Measurements from ENCODE around the gene GPR55.

GPR55 gene

DNA sequence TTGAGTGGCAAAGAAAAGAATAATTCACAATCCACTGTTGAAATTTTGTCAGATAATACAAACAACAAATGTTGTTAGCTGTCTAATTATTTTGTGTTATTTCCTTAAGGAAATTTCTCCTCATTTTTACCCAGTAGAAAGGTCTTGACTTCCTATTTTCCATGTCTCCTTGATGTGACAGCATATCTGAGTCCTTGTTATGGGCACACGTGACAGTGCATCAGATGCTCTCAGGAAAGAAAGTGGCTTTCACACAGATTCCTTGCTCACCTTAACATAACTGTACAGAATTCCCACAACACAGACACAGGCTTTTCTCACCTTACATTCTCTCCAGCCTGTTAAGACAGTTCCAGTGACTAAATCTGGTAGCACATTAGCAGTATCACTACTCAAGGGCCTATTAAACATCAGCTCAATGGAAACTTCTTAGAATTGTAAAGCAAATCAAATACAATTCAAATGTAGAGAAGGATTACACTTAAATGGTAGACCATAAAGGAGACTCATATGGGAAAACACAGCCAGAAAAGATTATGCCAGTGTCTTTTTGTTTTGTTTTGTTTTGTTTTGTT lies 30.2 kb upstream of the GPR55 start:
- TF ChIP-seq, protein P1, sequence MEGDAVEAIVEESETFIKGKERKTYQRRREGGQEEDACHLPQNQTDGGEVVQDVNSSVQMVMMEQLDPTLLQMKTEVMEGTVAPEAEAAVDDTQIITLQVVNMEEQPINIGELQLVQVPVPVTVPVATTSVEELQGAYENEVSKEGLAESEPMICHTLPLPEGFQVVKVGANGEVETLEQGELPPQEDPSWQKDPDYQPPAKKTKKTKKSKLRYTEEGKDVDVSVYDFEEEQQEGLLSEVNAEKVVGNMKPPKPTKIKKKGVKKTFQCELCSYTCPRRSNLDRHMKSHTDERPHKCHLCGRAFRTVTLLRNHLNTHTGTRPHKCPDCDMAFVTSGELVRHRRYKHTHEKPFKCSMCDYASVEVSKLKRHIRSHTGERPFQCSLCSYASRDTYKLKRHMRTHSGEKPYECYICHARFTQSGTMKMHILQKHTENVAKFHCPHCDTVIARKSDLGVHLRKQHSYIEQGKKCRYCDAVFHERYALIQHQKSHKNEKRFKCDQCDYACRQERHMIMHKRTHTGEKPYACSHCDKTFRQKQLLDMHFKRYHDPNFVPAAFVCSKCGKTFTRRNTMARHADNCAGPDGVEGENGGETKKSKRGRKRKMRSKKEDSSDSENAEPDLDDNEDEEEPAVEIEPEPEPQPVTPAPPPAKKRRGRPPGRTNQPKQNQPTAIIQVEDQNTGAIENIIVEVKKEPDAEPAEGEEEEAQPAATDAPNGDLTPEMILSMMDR (conservative IDR thresholded peaks at IDR 0.05), result no peak
- no peak overlapping the region for H3K27ac ChIP-seq

DNA sequence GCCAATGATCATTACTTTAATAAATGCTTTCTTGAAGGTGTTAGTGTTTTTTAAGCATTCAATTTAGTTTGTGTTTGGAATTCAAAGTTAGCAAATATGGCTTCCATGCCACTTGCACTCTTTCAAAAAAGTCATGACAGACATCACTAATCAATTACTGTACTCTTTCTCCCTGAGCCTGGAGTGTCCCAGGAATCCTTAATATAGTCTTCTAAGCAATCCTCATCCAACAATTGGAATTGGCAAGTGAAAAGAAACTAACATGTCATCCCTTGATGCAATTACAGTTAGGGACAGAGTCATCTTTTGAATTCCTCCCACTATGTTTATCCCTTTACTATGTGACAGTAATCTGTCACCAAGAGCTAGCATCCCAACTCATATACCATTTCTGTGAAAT lies 29.7 kb upstream of the GPR55 start:
- TF ChIP-seq, protein P1 (conservative IDR thresholded peaks at IDR 0.05), result no peak
- H3K27ac ChIP-seq, result no peak overlapping the region

DNA sequence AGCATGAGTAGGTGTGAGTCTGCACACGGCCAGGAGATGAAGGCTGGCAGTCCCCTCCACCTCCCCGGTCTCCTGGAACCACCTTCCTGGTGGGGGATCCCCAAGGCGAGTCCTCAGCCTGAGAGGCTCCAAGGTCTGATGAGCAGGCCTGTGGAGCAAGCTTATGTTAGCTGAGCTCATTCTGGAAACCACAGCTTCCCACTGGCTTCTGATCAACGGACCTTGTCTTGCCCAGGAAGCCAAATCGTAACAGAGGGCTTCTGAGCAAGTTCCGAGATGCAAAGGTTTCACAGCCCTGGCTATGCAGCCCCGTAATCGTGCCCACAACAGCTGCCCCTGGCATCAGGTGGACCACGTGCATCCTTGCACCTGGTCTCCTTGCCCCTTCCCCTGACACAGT lies 28.8 kb upstream of the GPR55 start:
- TF ChIP-seq, protein P1 (conservative IDR thresholded peaks at IDR 0.05), result no peak

DNA sequence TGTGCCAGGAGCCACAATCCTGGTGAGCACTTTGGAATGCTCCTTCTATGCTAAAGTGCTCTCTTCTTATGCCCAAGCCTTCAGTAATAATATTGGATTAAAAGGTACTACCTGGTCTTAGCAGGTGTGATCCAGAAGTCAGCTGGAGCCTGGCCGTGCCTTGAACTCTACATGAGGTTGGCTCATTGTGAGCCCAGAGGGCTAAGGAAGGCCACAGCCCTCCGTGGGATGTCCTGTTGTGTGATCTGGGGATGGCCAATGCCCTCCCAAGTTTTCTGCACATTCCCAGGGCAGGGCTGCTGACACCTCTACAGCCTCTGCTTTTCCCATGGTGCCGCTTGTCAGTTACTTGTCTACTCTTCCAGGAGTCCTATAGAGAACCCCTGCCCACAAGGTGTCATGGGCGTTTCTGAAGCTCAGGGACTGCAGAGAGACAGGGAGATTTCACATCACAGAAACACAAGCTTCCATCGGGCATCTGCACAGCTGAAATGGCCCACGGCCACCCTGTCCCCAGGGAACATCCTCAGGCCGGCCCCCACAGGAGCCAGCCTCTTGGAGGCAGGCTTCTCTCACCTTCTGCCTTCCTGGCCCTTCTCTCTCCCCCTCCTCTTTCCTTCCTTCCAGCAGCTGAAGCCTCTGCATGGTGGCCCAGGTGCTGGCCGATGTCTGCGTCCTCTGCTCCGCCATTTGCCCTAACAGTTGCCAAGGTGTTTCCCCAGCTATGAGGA lies 27.3 kb upstream of the GPR55 start:
- no peak overlapping the region for H3K27ac ChIP-seq

More for the DNA sequence above, 28.8 kb upstream of the GPR55 start:
- no peak overlapping the region for H3K27ac ChIP-seq

DNA sequence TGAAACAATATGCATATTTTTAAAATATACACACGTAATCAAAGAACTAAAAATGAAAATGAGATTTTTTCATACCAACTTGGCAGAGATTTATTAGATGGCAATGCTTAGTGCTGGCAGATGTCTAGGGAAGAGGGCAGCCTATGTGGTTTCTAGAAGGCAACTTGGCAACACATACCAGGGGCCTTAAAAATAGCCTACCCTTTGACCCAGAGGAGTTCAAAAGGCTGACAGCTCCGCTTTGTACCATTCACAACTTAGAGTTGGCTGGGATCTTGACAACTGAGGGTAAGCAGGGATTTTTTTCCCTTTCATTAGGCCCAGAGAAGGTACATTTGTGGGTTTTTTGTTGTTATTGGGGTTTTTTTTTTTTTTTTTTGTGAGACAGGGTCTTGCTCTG lies 26.4 kb upstream of the GPR55 start:
- TF ChIP-seq, protein P1 (conservative IDR thresholded peaks at IDR 0.05), result no peak
- no peak overlapping the region for H3K27ac ChIP-seq

More for the DNA sequence above, 27.3 kb upstream of the GPR55 start:
- TF ChIP-seq, protein P1 (conservative IDR thresholded peaks at IDR 0.05), result no peak

DNA sequence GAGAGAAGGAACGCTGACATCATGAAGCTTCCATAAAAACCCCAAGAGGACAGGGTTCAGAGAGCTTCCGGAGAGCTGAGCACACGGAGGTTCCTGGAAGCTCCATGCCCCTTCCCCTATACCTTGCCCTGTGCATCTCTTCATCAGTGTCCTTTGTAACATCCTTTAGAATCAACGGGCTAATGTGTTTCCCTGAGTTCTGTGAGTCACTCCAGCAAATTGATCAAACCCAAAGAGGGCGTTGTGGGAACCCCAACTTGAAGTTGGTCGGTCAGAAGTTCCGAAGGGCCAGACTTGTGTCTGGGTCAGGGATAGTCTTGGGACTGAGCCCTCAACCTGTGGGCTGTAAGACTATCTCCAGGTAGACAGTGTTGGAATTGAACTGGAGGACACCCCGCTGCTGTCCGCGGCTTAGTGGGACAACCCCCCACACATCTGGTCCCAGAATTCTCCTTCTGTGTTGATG lies 25.9 kb upstream of the GPR55 start:
- H3K27ac ChIP-seq, result no peak overlapping the region
- TF ChIP-seq, protein P1 (conservative IDR thresholded peaks at IDR 0.05), result no peak

DNA sequence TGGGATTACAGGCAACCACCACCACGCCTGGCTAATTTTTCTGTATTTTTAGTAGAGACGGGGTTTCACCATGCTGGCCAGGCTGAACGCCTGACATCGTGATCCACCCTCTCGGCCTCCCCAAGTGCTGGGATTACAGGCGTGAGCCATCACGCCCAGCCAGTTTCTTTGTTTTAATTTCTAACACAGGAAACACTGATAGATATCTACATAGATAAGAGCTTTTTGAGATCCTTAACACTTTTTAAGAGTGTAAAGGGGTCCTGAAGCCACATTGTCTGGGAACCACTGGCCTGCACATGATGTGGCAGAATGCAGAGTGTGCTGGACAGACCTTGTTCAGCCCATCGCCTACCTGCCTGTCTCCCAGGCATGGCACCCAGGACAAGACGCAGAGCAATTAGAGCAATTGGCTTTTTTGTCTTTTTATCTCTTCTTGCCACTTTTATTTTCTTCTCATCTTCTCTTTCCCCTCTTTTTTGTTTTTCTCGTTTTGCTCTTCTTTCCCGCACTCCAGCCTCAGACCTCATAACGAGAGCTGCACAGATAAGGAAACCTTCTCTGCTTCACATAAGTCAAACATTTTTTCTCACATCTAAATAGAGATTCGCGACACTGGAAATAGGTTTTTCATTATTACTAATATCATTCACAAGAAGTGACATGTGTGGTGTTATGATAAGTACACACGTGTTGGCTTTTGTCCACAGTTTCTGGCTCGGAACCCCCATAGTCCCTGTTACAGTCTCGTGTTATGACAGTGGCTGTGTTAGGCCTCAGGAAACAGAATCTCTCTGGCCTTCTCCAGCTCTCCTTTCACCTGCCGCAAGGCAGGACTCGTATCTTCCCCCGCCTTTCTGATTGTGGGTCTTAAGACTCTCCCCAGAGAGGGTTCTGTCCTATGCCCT lies 25.2 kb upstream of the GPR55 start:
- H3K27ac ChIP-seq, result no peak overlapping the region
- TF ChIP-seq, protein P1 (conservative IDR thresholded peaks at IDR 0.05), result no peak
